ENCODE data around the gene ABCA10.
"Not testable (repeated sequence)": the region's sequence is repeated elsewhere in the genome, so short reads cannot be mapped to it uniquely, and the experiment has no call there.

The ABCA10 gene

GRCh38 chr17:69223809-69224208 is 4.8 kb downstream of the ABCA10 start:
- no peak for DNase-seq

- DNase-seq = no peak
These were observed 5.8 kb downstream of the ABCA10 start for GRCh38 chr17:69222707-69223258.

- no peak for DNase-seq
These were observed 8.5 kb downstream of the ABCA10 start for GRCh38 chr17:69220098-69220497.

- no peak for DNase-seq
These were observed 9.6 kb downstream of the ABCA10 start for GRCh38 chr17:69218986-69219385.

GRCh38 chr17:69213059-69213813 is 15.4 kb downstream of the ABCA10 start:
- DNase-seq = no peak

GRCh38 chr17:69208640-69209039 is 20.0 kb downstream of the ABCA10 start:
- DNase-seq = no peak

GRCh38 chr17:69207151-69207550 is 21.5 kb downstream of the ABCA10 start:
- DNase-seq = no peak

GRCh38 chr17:69198238-69198637 is 30.4 kb downstream of the ABCA10 start:
- DNase-seq = no peak

GRCh38 chr17:69196105-69196653 is 32.4 kb downstream of the ABCA10 start:
- DNase-seq = not testable (repeated sequence)

- DNase-seq = no peak
These were observed 35.9 kb downstream of the ABCA10 start for GRCh38 chr17:69192754-69193153.

- no peak for DNase-seq
These were observed 39.8 kb downstream of the ABCA10 start for GRCh38 chr17:69188796-69189195.

GRCh38 chr17:69188064-69188463 is 40.6 kb downstream of the ABCA10 start:
- DNase-seq = no peak

- DNase-seq = no peak
These were observed 41.3 kb downstream of the ABCA10 start for GRCh38 chr17:69187294-69187693.

- DNase-seq = peak; percentile 5
These were observed 49.2 kb downstream of the ABCA10 start for GRCh38 chr17:69179227-69179952.

GRCh38 chr17:69176457-69176795 is 52.2 kb downstream of the ABCA10 start:
- DNase-seq = no peak

- DNase-seq = peak; percentile 26
These were observed 52.8 kb downstream of the ABCA10 start for GRCh38 chr17:69175625-69176456.

GRCh38 chr17:69175262-69175624 is 53.4 kb downstream of the ABCA10 start:
- DNase-seq = no peak

- no peak for DNase-seq
These were observed 55.5 kb downstream of the ABCA10 start for GRCh38 chr17:69173118-69173517.

GRCh38 chr17:69170377-69170776 is 58.2 kb downstream of the ABCA10 start:
- no peak for DNase-seq

- not testable (repeated sequence) for DNase-seq
These were observed 60.0 kb downstream of the ABCA10 start for GRCh38 chr17:69168642-69169041.

GRCh38 chr17:69166957-69167356 is 61.7 kb downstream of the ABCA10 start:
- DNase-seq = no peak

- DNase-seq = no peak
These were observed 64.4 kb downstream of the ABCA10 start for GRCh38 chr17:69164206-69164605.

GRCh38 chr17:69159418-69159817 is 69.2 kb downstream of the ABCA10 start:
- no peak for DNase-seq
